ENCODE results near the gene CNTNAP2. TPM values are rescaled to one million over a fixed set of nuclear protein-coding genes. Genes with fewer than 3 reads are reported as not detected.

The CNTNAP2 gene
- total RNA-seq, 3 donors from 2014 or later (not counting 1 experiment from before 2014, with no cell fraction given) = 0.18 to 1.1 TPM; not detected in 1

DNA sequence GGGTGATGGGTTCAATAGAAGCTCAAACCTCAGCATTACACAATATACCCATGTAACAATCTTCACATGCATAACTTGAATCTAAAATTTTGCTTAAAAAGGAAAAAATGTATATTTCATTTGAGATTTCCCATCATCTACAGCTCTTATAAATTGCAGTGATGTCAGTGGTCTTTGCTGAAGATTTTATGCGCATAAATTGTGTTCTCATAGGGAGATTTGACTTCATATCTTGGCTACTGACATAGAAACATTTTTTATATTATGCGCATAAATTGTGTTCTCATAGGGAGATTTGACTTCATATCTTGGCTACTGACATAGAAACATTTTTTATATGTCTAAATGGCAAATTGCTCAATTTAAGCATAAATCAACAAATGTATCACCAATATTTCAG, 1348.6 kb downstream of the CNTNAP2 start:
- Histone ChIP-seq H3K36me3 (ENCODE audit: control insufficient read depth, insufficient read depth, low read length) (no peaks in the 10 kb centered on the region), H3K4me1 (ENCODE audit: control insufficient read depth, insufficient read depth, low read length) (no peaks in the 10 kb centered on the region), H3K27me3 (ENCODE audit: control insufficient read depth, insufficient read depth, low read length) (no peaks in the 10 kb centered on the region), H3K27ac (ENCODE audit: low read length) (no peak overlapping the region), H3K4me3 (ENCODE audit: low read length) (no peak overlapping the region), H3K9me3 (ENCODE audit: control insufficient read depth, insufficient read depth, low read length) (no peaks in the 10 kb centered on the region)
- Mint-ChIP-seq H3K4me3 (no peak overlapping the region), H3K36me3 (no peaks in the 10 kb centered on the region), H3K4me1 (no peaks in the 10 kb centered on the region), H3K27ac (no peak overlapping the region), H3K27me3 (ENCODE audit: low read depth in 2 of 2) (no peaks in the 10 kb centered on the region), H3K9me3 (peaks cover 9 to 10% of the 10 kb centered on the region in 2 donors)
- DNase-seq = no peak
- ATAC-seq = no peak
- no CpG with 5 or more reads among the region's 2 CpGs for WGBS (ENCODE audit: insufficient coverage)
- TF ChIP-seq, protein P1, sequence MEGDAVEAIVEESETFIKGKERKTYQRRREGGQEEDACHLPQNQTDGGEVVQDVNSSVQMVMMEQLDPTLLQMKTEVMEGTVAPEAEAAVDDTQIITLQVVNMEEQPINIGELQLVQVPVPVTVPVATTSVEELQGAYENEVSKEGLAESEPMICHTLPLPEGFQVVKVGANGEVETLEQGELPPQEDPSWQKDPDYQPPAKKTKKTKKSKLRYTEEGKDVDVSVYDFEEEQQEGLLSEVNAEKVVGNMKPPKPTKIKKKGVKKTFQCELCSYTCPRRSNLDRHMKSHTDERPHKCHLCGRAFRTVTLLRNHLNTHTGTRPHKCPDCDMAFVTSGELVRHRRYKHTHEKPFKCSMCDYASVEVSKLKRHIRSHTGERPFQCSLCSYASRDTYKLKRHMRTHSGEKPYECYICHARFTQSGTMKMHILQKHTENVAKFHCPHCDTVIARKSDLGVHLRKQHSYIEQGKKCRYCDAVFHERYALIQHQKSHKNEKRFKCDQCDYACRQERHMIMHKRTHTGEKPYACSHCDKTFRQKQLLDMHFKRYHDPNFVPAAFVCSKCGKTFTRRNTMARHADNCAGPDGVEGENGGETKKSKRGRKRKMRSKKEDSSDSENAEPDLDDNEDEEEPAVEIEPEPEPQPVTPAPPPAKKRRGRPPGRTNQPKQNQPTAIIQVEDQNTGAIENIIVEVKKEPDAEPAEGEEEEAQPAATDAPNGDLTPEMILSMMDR (IDR thresholded peaks at IDR 0.05) = no peak
- intact Hi-C loops (cut with micrococcal nuclease) = no loop called here

- DNase-seq (no peak), ATAC-seq (no peak)
These were observed 1356.0 kb downstream of the CNTNAP2 start for GRCh38 chr7:147472556-147472955.

GRCh38 chr7:147474862-147475261, 1358.3 kb downstream of the CNTNAP2 start:
- no peaks in the 10 kb centered on the region for H3K27me3 ChIP-seq (ENCODE audit: control insufficient read depth, insufficient read depth, low read length)
- no peak overlapping the region for H3K27ac Mint-ChIP-seq
- 52% methylated on average over 3 of the region's 4 CpGs for WGBS (ENCODE audit: insufficient coverage)
- H3K4me3 Mint-ChIP-seq = no peak overlapping the region
- H3K4me1 ChIP-seq (ENCODE audit: control insufficient read depth, insufficient read depth, low read length) = no peaks in the 10 kb centered on the region
- no peak overlapping the region for H3K27ac ChIP-seq (ENCODE audit: low read length)
- no peaks in the 10 kb centered on the region for H3K4me1 Mint-ChIP-seq
- TF ChIP-seq, protein P1 (IDR thresholded peaks at IDR 0.05) = no peak
- no peaks in the 10 kb centered on the region for H3K27me3 Mint-ChIP-seq (ENCODE audit: low read depth in 2 of 2)
- no peaks in the 10 kb centered on the region for H3K36me3 ChIP-seq (ENCODE audit: control insufficient read depth, insufficient read depth, low read length)
- ATAC-seq = no peak
- intact Hi-C loops (cut with micrococcal nuclease) = no loop called here
- no peak overlapping the region for H3K4me3 ChIP-seq (ENCODE audit: low read length)
- peaks cover 16 to 21% of the 10 kb centered on the region in 2 donors for H3K9me3 Mint-ChIP-seq
- no peak for DNase-seq
- no peaks in the 10 kb centered on the region for H3K9me3 ChIP-seq (ENCODE audit: control insufficient read depth, insufficient read depth, low read length)
- peaks cover 9% of the 10 kb centered on the region for H3K36me3 Mint-ChIP-seq

More at GRCh38 chr7:147472556-147472955, 1356.0 kb downstream of the CNTNAP2 start:
- Mint-ChIP-seq H3K4me1 (no peaks in the 10 kb centered on the region), H3K9me3 (peaks cover 16 to 21% of the 10 kb centered on the region in 2 donors), H3K27me3 (ENCODE audit: low read depth in 2 of 2) (no peaks in the 10 kb centered on the region), H3K27ac (no peak overlapping the region), H3K4me3 (no peak overlapping the region), H3K36me3 (peaks cover 9% of the 10 kb centered on the region)
- TF ChIP-seq, protein P1 (IDR thresholded peaks at IDR 0.05) = no peak
- intact Hi-C loops (cut with micrococcal nuclease) = no loop called here
- no peaks in the 10 kb centered on the region for H3K27me3 ChIP-seq (ENCODE audit: control insufficient read depth, insufficient read depth, low read length)
- no peaks in the 10 kb centered on the region for H3K9me3 ChIP-seq (ENCODE audit: control insufficient read depth, insufficient read depth, low read length)
- no peaks in the 10 kb centered on the region for H3K4me1 ChIP-seq (ENCODE audit: control insufficient read depth, insufficient read depth, low read length)
- H3K36me3 ChIP-seq (ENCODE audit: control insufficient read depth, insufficient read depth, low read length) = no peaks in the 10 kb centered on the region
- H3K27ac ChIP-seq (ENCODE audit: low read length) = no peak overlapping the region
- H3K4me3 ChIP-seq (ENCODE audit: low read length) = no peak overlapping the region

DNA sequence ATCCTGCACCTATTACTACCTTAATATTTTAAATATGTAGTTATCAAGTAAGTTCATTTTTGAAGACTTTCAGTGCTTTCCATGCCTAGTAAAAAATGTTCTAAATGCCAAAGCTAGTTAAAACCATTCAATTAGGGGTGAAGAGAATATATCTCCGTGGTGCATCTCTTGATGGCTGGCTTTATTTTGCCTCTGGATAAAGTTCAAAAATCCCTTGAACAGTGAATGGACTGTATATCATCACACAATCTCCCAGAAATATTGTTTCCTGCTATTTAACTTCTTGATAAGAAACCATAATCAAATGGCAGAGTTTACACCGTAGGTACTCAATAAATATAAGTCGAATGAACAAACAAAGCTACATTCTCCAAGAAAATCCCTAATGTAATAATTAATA, 1360.9 kb downstream of the CNTNAP2 start:
- H3K27ac Mint-ChIP-seq = no peak overlapping the region
- TF ChIP-seq, protein P1 (IDR thresholded peaks at IDR 0.05) = no peak
- ATAC-seq = no peak
- no peaks in the 10 kb centered on the region for H3K9me3 ChIP-seq (ENCODE audit: control insufficient read depth, insufficient read depth, low read length)
- DNase-seq = no peak
- peaks cover 9 to 15% of the 10 kb centered on the region in 2 donors for H3K9me3 Mint-ChIP-seq
- H3K27ac ChIP-seq (ENCODE audit: low read length) = no peak overlapping the region
- H3K27me3 Mint-ChIP-seq (ENCODE audit: low read depth in 2 of 2) = no peaks in the 10 kb centered on the region
- no peaks in the 10 kb centered on the region for H3K36me3 Mint-ChIP-seq
- no peaks in the 10 kb centered on the region for H3K4me1 Mint-ChIP-seq
- 80% methylated on average over 2 of the region's 3 CpGs for WGBS (ENCODE audit: insufficient coverage)
- no peaks in the 10 kb centered on the region for H3K36me3 ChIP-seq (ENCODE audit: control insufficient read depth, insufficient read depth, low read length)
- no peaks in the 10 kb centered on the region for H3K4me1 ChIP-seq (ENCODE audit: control insufficient read depth, insufficient read depth, low read length)
- no peak overlapping the region for H3K4me3 ChIP-seq (ENCODE audit: low read length)
- H3K4me3 Mint-ChIP-seq = no peak overlapping the region
- intact Hi-C loops (cut with micrococcal nuclease) = no loop called here
- no peaks in the 10 kb centered on the region for H3K27me3 ChIP-seq (ENCODE audit: control insufficient read depth, insufficient read depth, low read length)

All from natural killer cell (primary cell).